GM19099 (cell line): ENCODE data around the gene SERF1A.
"Not testable (repeated sequence)": the region's sequence is repeated elsewhere in the genome, so short reads cannot be mapped to it uniquely, and the experiment has no call there.

Source experiments
- POLR2A ChIP-seq: IDR thresholded peaks from 3 replicates; pipeline ENCODE4 v1.6.1; 2011; ENCODE audit warnings: low read depth; ENCODE audit not compliant: insufficient read length; ENCODE audit errors: extremely low read depth

The SERF1A gene

DNA sequence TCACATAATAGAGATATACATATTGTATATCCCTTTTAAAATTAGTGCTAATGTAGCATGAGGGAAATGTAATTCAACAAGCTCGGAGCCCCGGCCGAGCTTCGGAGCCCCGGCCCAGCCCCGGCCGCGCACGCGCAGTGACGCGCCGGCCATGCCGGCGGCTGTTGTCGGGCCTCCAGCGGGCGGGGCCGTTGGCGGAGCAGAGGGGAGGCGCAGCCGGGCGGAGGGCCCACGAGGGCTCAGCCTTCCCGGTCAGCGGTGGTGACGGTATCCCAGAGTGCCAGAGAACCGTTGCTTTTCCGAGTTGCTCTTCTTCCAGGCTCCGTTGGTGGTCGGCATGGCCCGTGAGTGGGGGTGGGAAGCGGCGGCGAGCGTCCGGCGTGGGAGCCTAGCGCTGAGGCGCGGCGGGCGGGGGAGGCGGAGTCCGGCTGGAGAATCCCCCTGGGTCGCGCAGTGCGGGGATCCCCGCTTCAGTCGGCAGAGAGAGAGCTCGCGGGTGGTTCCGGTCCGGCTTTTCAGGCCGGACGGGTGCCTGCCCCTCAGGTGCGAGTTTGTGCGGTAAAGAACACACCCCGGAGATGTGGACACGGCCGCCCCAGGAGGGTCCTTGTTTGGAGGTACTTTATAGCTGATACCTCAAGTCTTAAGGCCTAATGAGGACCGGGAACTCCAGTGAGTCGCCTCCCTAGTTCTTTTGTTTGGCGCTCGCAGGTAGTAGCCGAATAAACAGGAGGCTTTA lies at the start of gene SERF1A:
TSS of gene SERF1A (plus strand) at position 137 of the 739 bp plus-strand sequence. CDS start at position 338, 201 bp downstream.
- TF ChIP-seq POLR2A = not testable (repeated sequence)
